ENCODE data around the gene TLE3.
A peak's percentile ranks its signal among the peaks of the same experiment; 100 is the strongest.

TLE3 gene

GRCh38 chr15:70121624-70122302 is 24.0 kb upstream of the TLE3 start:
- peak; percentile 86 for ATAC-seq
- TF ChIP-seq OSR1 (CRISPR knock-in tag; IDR thresholded peaks at IDR 0.05) (no peak), SNAI2 (CRISPR knock-in tag; IDR thresholded peaks at IDR 0.05) (no peak), ZNF8 (CRISPR knock-in tag; IDR thresholded peaks at IDR 0.05) (no peak), ARNTL (CRISPR knock-in tag; IDR thresholded peaks at IDR 0.05; ENCODE audit: borderline replicate concordance, low read depth) (no peak), ESRRG (CRISPR knock-in tag; IDR thresholded peaks at IDR 0.05) (no peak), ZNF70 (CRISPR knock-in tag; IDR thresholded peaks at IDR 0.05) (no peak), TSHZ2 (CRISPR knock-in tag; IDR thresholded peaks at IDR 0.05) (no peak), PPARA (CRISPR knock-in tag; IDR thresholded peaks at IDR 0.05; ENCODE audit: borderline replicate concordance) (no peak), ISL1 (CRISPR knock-in tag; IDR thresholded peaks at IDR 0.05) (no peak)

GRCh38 chr15:70120958-70121623 is 23.4 kb upstream of the TLE3 start:
- peak; percentile 42 for ATAC-seq
- no peak for TF ChIP-seq GLIS3 (CRISPR knock-in tag; IDR thresholded peaks at IDR 0.05)
- no peak for TF ChIP-seq ZC3H10 (CRISPR knock-in tag; IDR thresholded peaks at IDR 0.05)
- no peak for TF ChIP-seq OSR1 (CRISPR knock-in tag; IDR thresholded peaks at IDR 0.05)
- no peak for TF ChIP-seq PATZ1 (CRISPR knock-in tag; IDR thresholded peaks at IDR 0.05; ENCODE audit: borderline replicate concordance)
- no peak for TF ChIP-seq CSDC2 (CRISPR knock-in tag; IDR thresholded peaks at IDR 0.05)

- TF ChIP-seq TCF4 (CRISPR knock-in tag; IDR thresholded peaks at IDR 0.05; ENCODE audit: borderline replicate concordance) (no peak), ZC3H10 (CRISPR knock-in tag; IDR thresholded peaks at IDR 0.05) (no peak), ISL1 (CRISPR knock-in tag; IDR thresholded peaks at IDR 0.05) (no peak), PPARA (CRISPR knock-in tag; IDR thresholded peaks at IDR 0.05; ENCODE audit: borderline replicate concordance) (no peak), ZFP3 (CRISPR knock-in tag; IDR thresholded peaks at IDR 0.05) (no peak), TOX (CRISPR knock-in tag; IDR thresholded peaks at IDR 0.05; ENCODE audit: borderline replicate concordance) (no peak), PATZ1 (CRISPR knock-in tag; IDR thresholded peaks at IDR 0.05; ENCODE audit: borderline replicate concordance) (no peak), ZFP30 (CRISPR knock-in tag; IDR thresholded peaks at IDR 0.05) (no peak), RARB (CRISPR knock-in tag; IDR thresholded peaks at IDR 0.05) (no peak), ESRRG (CRISPR knock-in tag; IDR thresholded peaks at IDR 0.05) (no peak), SNAI2 (CRISPR knock-in tag; IDR thresholded peaks at IDR 0.05) (no peak), ZNF565 (CRISPR knock-in tag; conservative IDR thresholded peaks at IDR 0.05; ENCODE audit: low read depth) (no peak), TSHZ2 (CRISPR knock-in tag; IDR thresholded peaks at IDR 0.05) (no peak), ARNTL (CRISPR knock-in tag; IDR thresholded peaks at IDR 0.05; ENCODE audit: borderline replicate concordance, low read depth) (no peak), ZNF70 (CRISPR knock-in tag; IDR thresholded peaks at IDR 0.05) (no peak), ZNF8 (CRISPR knock-in tag; IDR thresholded peaks at IDR 0.05) (no peak), OSR1 (CRISPR knock-in tag; IDR thresholded peaks at IDR 0.05) (no peak), GLIS3 (CRISPR knock-in tag; IDR thresholded peaks at IDR 0.05) (no peak), CREB5 (CRISPR knock-in tag; IDR thresholded peaks at IDR 0.05; ENCODE audit: low read depth) (no peak)
- TF ChIP-seq, protein P1, sequence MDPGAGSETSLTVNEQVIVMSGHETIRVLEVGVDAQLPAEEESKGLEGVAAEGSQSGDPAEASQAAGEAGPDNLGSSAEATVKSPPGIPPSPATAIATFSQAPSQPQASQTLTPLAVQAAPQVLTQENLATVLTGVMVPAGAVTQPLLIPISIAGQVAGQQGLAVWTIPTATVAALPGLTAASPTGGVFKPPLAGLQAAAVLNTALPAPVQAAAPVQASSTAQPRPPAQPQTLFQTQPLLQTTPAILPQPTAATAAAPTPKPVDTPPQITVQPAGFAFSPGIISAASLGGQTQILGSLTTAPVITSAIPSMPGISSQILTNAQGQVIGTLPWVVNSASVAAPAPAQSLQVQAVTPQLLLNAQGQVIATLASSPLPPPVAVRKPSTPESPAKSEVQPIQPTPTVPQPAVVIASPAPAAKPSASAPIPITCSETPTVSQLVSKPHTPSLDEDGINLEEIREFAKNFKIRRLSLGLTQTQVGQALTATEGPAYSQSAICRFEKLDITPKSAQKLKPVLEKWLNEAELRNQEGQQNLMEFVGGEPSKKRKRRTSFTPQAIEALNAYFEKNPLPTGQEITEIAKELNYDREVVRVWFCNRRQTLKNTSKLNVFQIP (CRISPR knock-in tag; IDR thresholded peaks at IDR 0.05; ENCODE audit: borderline replicate concordance, low read depth): no peak
- ATAC-seq: no peak
These were observed 22.3 kb upstream of the TLE3 start for GRCh38 chr15:70119911-70120508.

Data from SK-N-SH treated with all-trans-retinoic acid at 6 μM for 48 hours (cell line).